A673 (cell line): ENCODE data around the gene TSPOAP1.

Experiments used
- EZH2 ChIP-seq: fragments of 200-600 bp; sonication (generic); IDR thresholded peaks from 2 replicates; pipeline ENCODE4 v1.6.1; 2017; ENCODE audit warnings: borderline replicate concordance, low read depth, mild to moderate bottlenecking, mixed read lengths, antibody characterized with exemption, low read length; ENCODE audit not compliant: poor library complexity, severe bottlenecking
- TF ChIP-seq, protein P1 (sequence below): fragments of 300-800, 200-600 bp; sonication (generic); conservative IDR thresholded peaks from 2 replicates; pipeline ENCODE4 v1.5.1; 2017; ENCODE audit warnings: low read depth, mild to moderate bottlenecking, antibody characterized with exemption, low read length, moderate library complexity, mixed read lengths

GRCh38 chr17:58314706-58315015, 13.9 kb downstream of the TSPOAP1 start:
- TF ChIP-seq, protein P1, sequence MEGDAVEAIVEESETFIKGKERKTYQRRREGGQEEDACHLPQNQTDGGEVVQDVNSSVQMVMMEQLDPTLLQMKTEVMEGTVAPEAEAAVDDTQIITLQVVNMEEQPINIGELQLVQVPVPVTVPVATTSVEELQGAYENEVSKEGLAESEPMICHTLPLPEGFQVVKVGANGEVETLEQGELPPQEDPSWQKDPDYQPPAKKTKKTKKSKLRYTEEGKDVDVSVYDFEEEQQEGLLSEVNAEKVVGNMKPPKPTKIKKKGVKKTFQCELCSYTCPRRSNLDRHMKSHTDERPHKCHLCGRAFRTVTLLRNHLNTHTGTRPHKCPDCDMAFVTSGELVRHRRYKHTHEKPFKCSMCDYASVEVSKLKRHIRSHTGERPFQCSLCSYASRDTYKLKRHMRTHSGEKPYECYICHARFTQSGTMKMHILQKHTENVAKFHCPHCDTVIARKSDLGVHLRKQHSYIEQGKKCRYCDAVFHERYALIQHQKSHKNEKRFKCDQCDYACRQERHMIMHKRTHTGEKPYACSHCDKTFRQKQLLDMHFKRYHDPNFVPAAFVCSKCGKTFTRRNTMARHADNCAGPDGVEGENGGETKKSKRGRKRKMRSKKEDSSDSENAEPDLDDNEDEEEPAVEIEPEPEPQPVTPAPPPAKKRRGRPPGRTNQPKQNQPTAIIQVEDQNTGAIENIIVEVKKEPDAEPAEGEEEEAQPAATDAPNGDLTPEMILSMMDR: no peak
- no peak for TF ChIP-seq EZH2
